ENCODE measurements around the gene RRAGD.

GRCh38 chr6:89361171-89361570 lies 50.9 kb downstream of the RRAGD start:
- TF ChIP-seq YY1 (IDR thresholded peaks at IDR 0.05; ENCODE audit: insufficient read depth, insufficient read length), result no peak
- no peak for TF ChIP-seq SUZ12 (IDR thresholded peaks at IDR 0.05; ENCODE audit: extremely low read depth, insufficient read depth, insufficient read length)

Measured in NT2/D1 (cell line).